H9 (cell line): ENCODE data around the gene PFDN1. TPM values are rescaled to one million over a fixed set of nuclear protein-coding genes. Genes with fewer than 3 reads are reported as not detected.

Experiments used
- DNase-seq: peaks from one replicate; pipeline ENCODE4 v3.0.0-alpha.2; 2017
- H2AFZ ChIP-seq: one replicate; pipeline ENCODE4 v1.6.1; 2013; ENCODE audit warnings: mild to moderate bottlenecking, low read length, control low read depth, moderate library complexity
- H2AK5ac ChIP-seq: 2 replicates; pipeline ENCODE4 v1.6.1; 2013; ENCODE audit warnings: low read length, control low read depth, mixed read lengths; ENCODE audit not compliant: insufficient read length
- H2BK120ac ChIP-seq: one replicate; pipeline ENCODE4 v1.6.1; 2013; ENCODE audit warnings: low read depth, mild to moderate bottlenecking, low read length, control low read depth, inconsistent platforms; ENCODE audit not compliant: poor library complexity, severe bottlenecking
- H2BK12ac ChIP-seq: 2 replicates; pipeline ENCODE4 v1.6.1; 2013; ENCODE audit warnings: low read length, control low read depth, mixed read lengths, low read depth; ENCODE audit not compliant: insufficient read length
- H2BK15ac ChIP-seq: 2 replicates; pipeline ENCODE4 v1.6.1; 2013; ENCODE audit warnings: low read depth, low read length, control low read depth
- H2BK20ac ChIP-seq: one replicate; pipeline ENCODE4 v1.6.1; 2013; ENCODE audit warnings: low read depth, mild to moderate bottlenecking, low read length, control low read depth, inconsistent platforms; ENCODE audit not compliant: poor library complexity, severe bottlenecking
- H2BK5ac ChIP-seq: 2 replicates; pipeline ENCODE4 v1.6.1; 2013; ENCODE audit warnings: low read length, control low read depth, mixed read lengths; ENCODE audit not compliant: insufficient read length
- H3K14ac ChIP-seq: 2 replicates; pipeline ENCODE4 v1.6.1; 2013; ENCODE audit warnings: low read length, control low read depth; ENCODE audit not compliant: insufficient read depth
- H3K18ac ChIP-seq: 2 replicates; pipeline ENCODE4 v1.6.1; 2013; ENCODE audit warnings: low read depth, mild to moderate bottlenecking, mixed read lengths, low read length, control low read depth; ENCODE audit not compliant: insufficient read length
- H3K23ac ChIP-seq: 2 replicates; pipeline ENCODE4 v1.6.1; 2013; ENCODE audit warnings: low read length, control low read depth, mixed read lengths, low read depth; ENCODE audit not compliant: insufficient read length
- H3K23me2 ChIP-seq: 2 replicates; pipeline ENCODE4 v1.6.1; 2013; ENCODE audit warnings: low read depth, mild to moderate bottlenecking, mixed read lengths, low read length, control low read depth; ENCODE audit not compliant: insufficient read length, poor library complexity, severe bottlenecking
- H3K27ac ChIP-seq: 2 replicates; pipeline ENCODE4 v1.5.1; 2013; ENCODE audit warnings: low read length, control low read depth, mixed read lengths, low read depth; ENCODE audit not compliant: insufficient read length
- H3K27me3 ChIP-seq: 2 replicates; pipeline ENCODE4 v1.6.1; 2013; ENCODE audit warnings: low read length, control low read depth, inconsistent platforms; ENCODE audit not compliant: insufficient read depth
- H3K4ac ChIP-seq: 2 replicates; pipeline ENCODE4 v1.6.1; 2013; ENCODE audit warnings: low read depth, mild to moderate bottlenecking, control low read depth, inconsistent platforms, low read length, moderate library complexity
- H3K4me1 ChIP-seq: 2 replicates; pipeline ENCODE4 v1.6.1; 2013; ENCODE audit warnings: low read length, control low read depth, inconsistent platforms; ENCODE audit not compliant: insufficient read depth
- H3K4me2 ChIP-seq: 2 replicates; pipeline ENCODE4 v1.6.1; 2013; ENCODE audit warnings: low read length, control low read depth, mixed read lengths; ENCODE audit not compliant: insufficient read length, insufficient read depth
- H3K56ac ChIP-seq: 2 replicates; pipeline ENCODE4 v1.6.1; 2013; ENCODE audit warnings: low read depth, mild to moderate bottlenecking, mixed read lengths, low read length, control low read depth; ENCODE audit not compliant: insufficient read length
- H3K79me1 ChIP-seq: 2 replicates; pipeline ENCODE4 v1.6.1; 2013; ENCODE audit warnings: low read depth, mild to moderate bottlenecking, moderate library complexity, low read length, control low read depth, inconsistent platforms; ENCODE audit not compliant: insufficient read depth, poor library complexity, severe bottlenecking
- H3K79me2 ChIP-seq: 2 replicates; pipeline ENCODE4 v1.6.1; 2013; ENCODE audit warnings: low read length, control low read depth, inconsistent platforms; ENCODE audit not compliant: insufficient read depth
- H3K9ac ChIP-seq: 2 replicates; pipeline ENCODE4 v1.6.1; 2013; ENCODE audit warnings: low read length, control low read depth, mixed read lengths; ENCODE audit not compliant: insufficient read length; ENCODE audit errors: extremely low read depth
- H3K9me3 ChIP-seq: one replicate; pipeline ENCODE4 v1.6.1; 2013; ENCODE audit warnings: low read depth, low read length, inconsistent platforms; ENCODE audit not compliant: control insufficient read depth
- H3T11ph ChIP-seq: one replicate; pipeline ENCODE4 v1.6.1; 2013; ENCODE audit warnings: mild to moderate bottlenecking, low read length, control low read depth, inconsistent platforms
- H4K20me1 ChIP-seq: one replicate; pipeline ENCODE4 v1.6.1; 2013; ENCODE audit not compliant: control insufficient read depth, insufficient read length, insufficient read depth
- H4K5ac ChIP-seq: 2 replicates; pipeline ENCODE4 v1.6.1; 2013; ENCODE audit warnings: low read depth, mild to moderate bottlenecking, mixed read lengths, low read length, control low read depth; ENCODE audit not compliant: insufficient read length
- H4K8ac ChIP-seq: replicated peaks from 2 replicates; pipeline ENCODE4 v1.6.1; 2013; ENCODE audit warnings: low read length, control low read depth, mixed read lengths, low read depth; ENCODE audit not compliant: insufficient read length
- H4K91ac ChIP-seq: 2 replicates; pipeline ENCODE4 v1.6.1; 2013; ENCODE audit warnings: low read depth, mild to moderate bottlenecking, moderate library complexity, mixed read lengths, low read length, control low read depth; ENCODE audit not compliant: insufficient read length
- H3K27ac Mint-ChIP-seq, 3 experiments: 2 replicates in 2 of 3; 3 replicates in 1 of 3; pipeline ENCODE4 v1.8.0; 2020 to 2021; ENCODE audit warnings: mixed read lengths in 3 of 3, mild to moderate bottlenecking in 1 of 3, moderate library complexity in 1 of 3
- H3K27me3 Mint-ChIP-seq: 2 replicates; pipeline ENCODE4 v1.8.0; 2021; ENCODE audit warnings: low read depth, mild to moderate bottlenecking, moderate library complexity, mixed read lengths
- H3K36me3 Mint-ChIP-seq, 3 experiments: 2 replicates in 2 of 3; 3 replicates in 1 of 3; pipeline ENCODE4 v1.8.0; 2020 to 2021; ENCODE audit warnings: low read depth in 3 of 3, mixed read lengths in 3 of 3; ENCODE audit not compliant: insufficient read depth in 1 of 3
- H3K4me1 Mint-ChIP-seq, 2 experiments: 2 replicates each; pipeline ENCODE4 v1.8.0; 2020; ENCODE audit warnings: mixed read lengths in 2 of 2
- H3K4me3 Mint-ChIP-seq, 2 experiments: 2 replicates in 1 of 2; 3 replicates in 1 of 2; pipeline ENCODE4 v1.8.0; 2020 to 2021; ENCODE audit warnings: mild to moderate bottlenecking in 2 of 2, mixed read lengths in 2 of 2, moderate library complexity in 1 of 2
- H3K9me3 Mint-ChIP-seq, 2 experiments: 2 replicates in 1 of 2; 3 replicates in 1 of 2; pipeline ENCODE4 v1.8.0; 2020; ENCODE audit warnings: mild to moderate bottlenecking in 2 of 2, mixed read lengths in 2 of 2, moderate library complexity in 1 of 2
- WGBS: extraction: QIAGEN DNeasy Blood & Tissue Kit; methylation state at CpG from one replicate; pipeline ENCODE4 v1.1.7; 2013; ENCODE audit warnings: missing lambda C conversion rate, low lambda C conversion rate, mixed read lengths; ENCODE audit not compliant: insufficient read length; ENCODE audit errors: extremely low coverage; 5-methylcytosine and 5-hydroxymethylcytosine counted together
- total RNA-seq: library from RNA; stranded (reverse); gene quantifications from 2 replicates; pipeline ENCODE4 v1.2.1, GENCODE V29; 2021
- TF ChIP-seq, protein P1 (sequence below): fragments of 200-600 bp; sonication (generic); conservative IDR thresholded peaks from 3 replicates; pipeline ENCODE4 v1.8.0; 2021; ENCODE audit warnings: antibody characterized with exemption, mild to moderate bottlenecking

Gene PFDN1
- total RNA-seq, 1 experiment from 2014 or later = 58.3 TPM

GRCh38 chr5:140245926-140246325 lies 57.0 kb downstream of the PFDN1 start:
- Mint-ChIP-seq H3K4me3 (no peak overlapping the region), H3K4me1 (peaks cover 29 to 32% of the 10 kb centered on the region in 2 experiments), H3K36me3 (peaks cover 8 to 25% (median 14%) of the 10 kb centered on the region in 3 experiments), H3K9me3 (no peaks in the 10 kb centered on the region), H3K27ac (peak overlapping the region; percentile 14 to 84 (median 20); a peak in 3 of 7 replicates), H3K27me3 (no peaks in the 10 kb centered on the region)
- no peaks in the 10 kb centered on the region for H3K27me3 ChIP-seq
- no peak overlapping the region for H4K5ac ChIP-seq
- no peak overlapping the region for H2BK15ac ChIP-seq
- H4K8ac ChIP-seq = no peak overlapping the region
- no peak overlapping the region for H3K18ac ChIP-seq
- no peak overlapping the region for H2BK12ac ChIP-seq
- no peak overlapping the region for H3K4ac ChIP-seq
- no peak overlapping the region for H3K23ac ChIP-seq
- H3K27ac ChIP-seq = no peak overlapping the region
- TF ChIP-seq, protein P1, sequence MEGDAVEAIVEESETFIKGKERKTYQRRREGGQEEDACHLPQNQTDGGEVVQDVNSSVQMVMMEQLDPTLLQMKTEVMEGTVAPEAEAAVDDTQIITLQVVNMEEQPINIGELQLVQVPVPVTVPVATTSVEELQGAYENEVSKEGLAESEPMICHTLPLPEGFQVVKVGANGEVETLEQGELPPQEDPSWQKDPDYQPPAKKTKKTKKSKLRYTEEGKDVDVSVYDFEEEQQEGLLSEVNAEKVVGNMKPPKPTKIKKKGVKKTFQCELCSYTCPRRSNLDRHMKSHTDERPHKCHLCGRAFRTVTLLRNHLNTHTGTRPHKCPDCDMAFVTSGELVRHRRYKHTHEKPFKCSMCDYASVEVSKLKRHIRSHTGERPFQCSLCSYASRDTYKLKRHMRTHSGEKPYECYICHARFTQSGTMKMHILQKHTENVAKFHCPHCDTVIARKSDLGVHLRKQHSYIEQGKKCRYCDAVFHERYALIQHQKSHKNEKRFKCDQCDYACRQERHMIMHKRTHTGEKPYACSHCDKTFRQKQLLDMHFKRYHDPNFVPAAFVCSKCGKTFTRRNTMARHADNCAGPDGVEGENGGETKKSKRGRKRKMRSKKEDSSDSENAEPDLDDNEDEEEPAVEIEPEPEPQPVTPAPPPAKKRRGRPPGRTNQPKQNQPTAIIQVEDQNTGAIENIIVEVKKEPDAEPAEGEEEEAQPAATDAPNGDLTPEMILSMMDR = no peak
- H4K91ac ChIP-seq = no peak overlapping the region
- H3T11ph ChIP-seq = no peak overlapping the region
- no peak overlapping the region for H2BK5ac ChIP-seq
- no peak overlapping the region for H2AK5ac ChIP-seq
- DNase-seq = no peak
- no peaks in the 10 kb centered on the region for H3K79me1 ChIP-seq
- no peak overlapping the region for H3K4me2 ChIP-seq
- H3K4me1 ChIP-seq = peaks cover 9% of the 10 kb centered on the region
- H3K9me3 ChIP-seq = no peaks in the 10 kb centered on the region
- H3K79me2 ChIP-seq = no peaks in the 10 kb centered on the region
- H2BK20ac ChIP-seq = no peak overlapping the region
- H3K9ac ChIP-seq = no peak overlapping the region
- no CpG with 5 or more reads among the region's 7 CpGs for WGBS
- H3K14ac ChIP-seq = no peak overlapping the region
- no peak overlapping the region for H2BK120ac ChIP-seq
- H2AFZ ChIP-seq = no peak overlapping the region
- H3K56ac ChIP-seq = no peak overlapping the region
- H4K20me1 ChIP-seq = no peaks in the 10 kb centered on the region
- no peaks in the 10 kb centered on the region for H3K23me2 ChIP-seq
